ENCODE measurements around the gene ALB. TPM values are rescaled to one million over a fixed set of nuclear protein-coding genes. Genes with fewer than 3 reads are reported as not detected.

Gene ALB
- total RNA-seq, 1 experiment from 2014 or later = 21.3 TPM

- ATAC-seq (no peak), DNase-seq (ENCODE audit: low read depth, low spot score) (no peak)
- intact Hi-C loops (cut with micrococcal nuclease; ENCODE audit: unreplicated experiment) (no loop called here), in situ Hi-C loops (cut with HindIII; ENCODE audit: low pct_unique_long_range_greater_than_20kb, low sequenced_read_pairs) (no loop called here)
- H3K36me3 ChIP-seq (ENCODE audit: control insufficient read depth, insufficient read depth, low read length) = no peaks in the 10 kb centered on the region
- no peaks in the 10 kb centered on the region for H3K9me3 ChIP-seq (ENCODE audit: control insufficient read depth, insufficient read depth, low read depth, low read length)
- BruUV-seq (replicated peaks) = no TSS peak
- TF ChIP-seq SIN3A (IDR thresholded peaks at IDR 0.05; ENCODE audit: borderline replicate concordance, insufficient read depth, low read depth, low read length) = no peak
- TF ChIP-seq, protein P1, sequence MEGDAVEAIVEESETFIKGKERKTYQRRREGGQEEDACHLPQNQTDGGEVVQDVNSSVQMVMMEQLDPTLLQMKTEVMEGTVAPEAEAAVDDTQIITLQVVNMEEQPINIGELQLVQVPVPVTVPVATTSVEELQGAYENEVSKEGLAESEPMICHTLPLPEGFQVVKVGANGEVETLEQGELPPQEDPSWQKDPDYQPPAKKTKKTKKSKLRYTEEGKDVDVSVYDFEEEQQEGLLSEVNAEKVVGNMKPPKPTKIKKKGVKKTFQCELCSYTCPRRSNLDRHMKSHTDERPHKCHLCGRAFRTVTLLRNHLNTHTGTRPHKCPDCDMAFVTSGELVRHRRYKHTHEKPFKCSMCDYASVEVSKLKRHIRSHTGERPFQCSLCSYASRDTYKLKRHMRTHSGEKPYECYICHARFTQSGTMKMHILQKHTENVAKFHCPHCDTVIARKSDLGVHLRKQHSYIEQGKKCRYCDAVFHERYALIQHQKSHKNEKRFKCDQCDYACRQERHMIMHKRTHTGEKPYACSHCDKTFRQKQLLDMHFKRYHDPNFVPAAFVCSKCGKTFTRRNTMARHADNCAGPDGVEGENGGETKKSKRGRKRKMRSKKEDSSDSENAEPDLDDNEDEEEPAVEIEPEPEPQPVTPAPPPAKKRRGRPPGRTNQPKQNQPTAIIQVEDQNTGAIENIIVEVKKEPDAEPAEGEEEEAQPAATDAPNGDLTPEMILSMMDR (IDR thresholded peaks at IDR 0.05) = no peak
- no peak for TF ChIP-seq REST (IDR thresholded peaks at IDR 0.05; ENCODE audit: insufficient read depth in 1 of 2, low read depth in 2 of 2, low read length in 1 of 2)
- TF ChIP-seq POLR2AphosphoS5 (IDR thresholded peaks at IDR 0.05; ENCODE audit: low read depth, low read length) = no peak
- TF ChIP-seq TCF7L2 (IDR thresholded peaks at IDR 0.05; ENCODE audit: low read depth, low read length) = no peak
- no peak overlapping the region for H3K4me3 ChIP-seq (ENCODE audit: low read depth in 2 of 2, low read length in 2 of 2)
- POLR2A ChIA-PET = no interaction called here
- H3K4me1 ChIP-seq (ENCODE audit: control insufficient read depth, insufficient read depth, low read length) = no peaks in the 10 kb centered on the region
- CTCF ChIA-PET = no interaction called here
- peaks cover 2% of the 10 kb centered on the region; the same call in 1 of the 2 replicates for H3K27me3 ChIP-seq (ENCODE audit: control insufficient read depth, insufficient read depth, low read length)
- no peak overlapping the region for H3K27ac ChIP-seq (ENCODE audit: low read length)
These were observed 49.0 kb downstream of the ALB start for GRCh38 chr4:73452953-73453700.

DNA sequence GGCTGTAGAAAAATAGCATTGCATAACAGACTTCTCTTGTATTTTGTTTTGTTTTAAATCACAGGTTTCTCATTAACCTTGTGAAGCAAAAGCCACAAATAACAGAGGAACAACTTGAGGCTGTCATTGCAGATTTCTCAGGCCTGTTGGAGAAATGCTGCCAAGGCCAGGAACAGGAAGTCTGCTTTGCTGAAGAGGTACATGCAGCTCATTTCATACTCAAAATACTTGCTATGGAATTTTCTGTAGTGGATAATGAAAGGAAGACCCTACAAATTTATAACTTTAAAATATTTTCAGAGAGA lies 49.6 kb downstream of the ALB start:
- Histone ChIP-seq H3K27me3 (ENCODE audit: control insufficient read depth, insufficient read depth, low read length) (peaks cover 2% of the 10 kb centered on the region; the same call in 1 of the 2 replicates), H3K4me3 (ENCODE audit: low read depth in 2 of 2, low read length in 2 of 2) (no peak overlapping the region), H3K27ac (ENCODE audit: low read length) (no peak overlapping the region), H3K4me1 (ENCODE audit: control insufficient read depth, insufficient read depth, low read length) (no peaks in the 10 kb centered on the region), H3K9me3 (ENCODE audit: control insufficient read depth, insufficient read depth, low read depth, low read length) (no peaks in the 10 kb centered on the region), H3K36me3 (ENCODE audit: control insufficient read depth, insufficient read depth, low read length) (no peaks in the 10 kb centered on the region)
- in situ Hi-C loops (cut with HindIII; ENCODE audit: low pct_unique_long_range_greater_than_20kb, low sequenced_read_pairs) = no loop called here
- no TSS peak for BruUV-seq (replicated peaks)
- DNase-seq (ENCODE audit: low read depth, low spot score) = no peak
- no peak for ATAC-seq
- ChIA-PET CTCF (no interaction called here), POLR2A (no interaction called here)
- TF ChIP-seq REST (IDR thresholded peaks at IDR 0.05; ENCODE audit: insufficient read depth in 1 of 2, low read depth in 2 of 2, low read length in 1 of 2) (no peak), POLR2AphosphoS5 (IDR thresholded peaks at IDR 0.05; ENCODE audit: low read depth, low read length) (no peak), SIN3A (IDR thresholded peaks at IDR 0.05; ENCODE audit: borderline replicate concordance, insufficient read depth, low read depth, low read length) (no peak), TCF7L2 (IDR thresholded peaks at IDR 0.05; ENCODE audit: low read depth, low read length) (no peak)
- TF ChIP-seq, protein P1 (IDR thresholded peaks at IDR 0.05) = no peak
- intact Hi-C loops (cut with micrococcal nuclease; ENCODE audit: unreplicated experiment) = no loop called here

Measured in Panc1 (cell line).